ENCODE measurements around the gene SPOCK1. TPM values are rescaled to one million over a fixed set of nuclear protein-coding genes. Genes with fewer than 3 reads are reported as not detected.

SPOCK1 gene
- polyA plus RNA-seq, 1 experiment = 76.0 TPM

DNA sequence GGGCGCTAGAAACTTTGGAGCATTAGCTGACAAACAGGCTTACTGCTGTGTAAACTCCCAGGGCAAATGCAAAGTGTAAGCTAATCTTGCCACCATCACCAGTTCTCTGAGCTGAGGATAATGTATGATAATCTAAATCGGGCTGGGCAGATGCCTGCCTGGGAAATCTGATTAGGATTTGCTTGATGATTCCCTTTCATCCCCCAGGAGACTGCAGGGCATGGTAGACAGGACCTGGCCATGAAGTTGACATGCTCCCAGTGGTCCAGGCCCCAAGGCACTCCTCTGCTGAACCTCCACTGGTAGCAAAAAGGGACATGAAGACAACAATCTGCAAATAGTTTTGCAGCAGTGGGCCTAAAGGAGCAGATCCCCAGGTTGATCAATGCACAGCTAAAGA, 317.5 kb downstream of the SPOCK1 start:
- TF ChIP-seq, protein P1, sequence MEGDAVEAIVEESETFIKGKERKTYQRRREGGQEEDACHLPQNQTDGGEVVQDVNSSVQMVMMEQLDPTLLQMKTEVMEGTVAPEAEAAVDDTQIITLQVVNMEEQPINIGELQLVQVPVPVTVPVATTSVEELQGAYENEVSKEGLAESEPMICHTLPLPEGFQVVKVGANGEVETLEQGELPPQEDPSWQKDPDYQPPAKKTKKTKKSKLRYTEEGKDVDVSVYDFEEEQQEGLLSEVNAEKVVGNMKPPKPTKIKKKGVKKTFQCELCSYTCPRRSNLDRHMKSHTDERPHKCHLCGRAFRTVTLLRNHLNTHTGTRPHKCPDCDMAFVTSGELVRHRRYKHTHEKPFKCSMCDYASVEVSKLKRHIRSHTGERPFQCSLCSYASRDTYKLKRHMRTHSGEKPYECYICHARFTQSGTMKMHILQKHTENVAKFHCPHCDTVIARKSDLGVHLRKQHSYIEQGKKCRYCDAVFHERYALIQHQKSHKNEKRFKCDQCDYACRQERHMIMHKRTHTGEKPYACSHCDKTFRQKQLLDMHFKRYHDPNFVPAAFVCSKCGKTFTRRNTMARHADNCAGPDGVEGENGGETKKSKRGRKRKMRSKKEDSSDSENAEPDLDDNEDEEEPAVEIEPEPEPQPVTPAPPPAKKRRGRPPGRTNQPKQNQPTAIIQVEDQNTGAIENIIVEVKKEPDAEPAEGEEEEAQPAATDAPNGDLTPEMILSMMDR (IDR thresholded peaks at IDR 0.05; ENCODE audit: low read depth, low read length) = no peak
- peaks cover 6% of the 10 kb centered on the region for H3K27me3 ChIP-seq (ENCODE audit: control insufficient read depth, insufficient read depth, low read length)
- H3K9me3 ChIP-seq (ENCODE audit: control insufficient read depth, insufficient read depth, low read length) = no peaks in the 10 kb centered on the region
- CTCF ChIA-PET = interaction anchor here (1.3 kb wide), 1 partner anchor 139 kb away, joined by 5 read pairs; no protein-coding TSS in a partner anchor
- no peak overlapping the region for H3K4me3 ChIP-seq (ENCODE audit: low read depth, low read length)
- no peak overlapping the region for H3K27ac ChIP-seq (ENCODE audit: low read depth, low read length)
- POLR2A ChIA-PET = no interaction called here
- DNase-seq (ENCODE audit: low read depth, low spot score) = no peak

DNA sequence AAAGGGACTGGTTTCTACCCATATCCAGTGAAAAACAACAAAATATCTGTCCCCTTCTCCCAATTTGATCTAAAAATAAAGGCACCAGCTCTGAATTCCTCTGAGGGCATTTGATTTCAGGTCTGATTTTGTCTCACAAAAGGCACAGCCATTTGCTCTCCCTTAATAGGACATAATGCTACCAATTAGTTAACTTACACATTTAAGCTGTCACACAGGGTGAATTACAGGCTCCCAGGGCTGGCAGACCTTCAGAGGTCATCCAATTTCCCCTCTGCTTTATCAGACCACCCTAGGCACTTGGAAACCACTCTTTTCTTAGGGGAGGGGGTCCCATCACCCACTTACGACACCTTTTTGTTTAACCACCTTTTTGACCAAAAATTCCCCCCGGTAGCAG, 319.9 kb downstream of the SPOCK1 start:
- Histone ChIP-seq H3K4me3 (ENCODE audit: low read depth, low read length) (no peak overlapping the region), H3K27me3 (ENCODE audit: control insufficient read depth, insufficient read depth, low read length) (peaks cover 6% of the 10 kb centered on the region), H3K27ac (ENCODE audit: low read depth, low read length) (no peak overlapping the region), H3K9me3 (ENCODE audit: control insufficient read depth, insufficient read depth, low read length) (no peaks in the 10 kb centered on the region)
- ChIA-PET POLR2A (no interaction called here), CTCF (no interaction called here)
- TF ChIP-seq, protein P1 (IDR thresholded peaks at IDR 0.05; ENCODE audit: low read depth, low read length) = no peak
- DNase-seq (ENCODE audit: low read depth, low spot score) = no peak

DNA sequence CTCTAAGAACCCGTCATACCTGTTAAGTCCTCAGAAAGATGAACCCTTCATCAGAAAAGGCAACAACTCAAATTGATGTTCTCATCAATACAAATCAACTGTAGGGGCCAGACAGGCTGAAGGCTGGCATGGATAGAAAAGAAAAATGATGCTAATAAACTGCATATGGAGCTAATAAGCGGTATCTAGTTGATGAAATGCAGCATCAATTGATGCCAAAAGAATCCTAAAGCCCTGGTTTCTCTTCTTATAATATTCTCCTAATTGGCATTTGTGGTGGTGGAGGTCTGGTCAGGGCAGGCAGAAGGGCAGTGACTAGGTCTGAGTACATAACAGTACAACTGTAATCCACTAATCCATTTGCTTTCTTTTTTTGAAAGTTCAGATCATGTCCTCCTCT, 322.5 kb downstream of the SPOCK1 start:
- Histone ChIP-seq H3K4me3 (ENCODE audit: low read depth, low read length) (no peak overlapping the region), H3K9me3 (ENCODE audit: control insufficient read depth, insufficient read depth, low read length) (no peaks in the 10 kb centered on the region), H3K27ac (ENCODE audit: low read depth, low read length) (no peak overlapping the region), H3K27me3 (ENCODE audit: control insufficient read depth, insufficient read depth, low read length) (peaks cover 3% of the 10 kb centered on the region)
- TF ChIP-seq, protein P1 (IDR thresholded peaks at IDR 0.05; ENCODE audit: low read depth, low read length) = no peak
- DNase-seq (ENCODE audit: low read depth, low spot score) = no peak
- ChIA-PET CTCF (no interaction called here), POLR2A (no interaction called here)

DNA sequence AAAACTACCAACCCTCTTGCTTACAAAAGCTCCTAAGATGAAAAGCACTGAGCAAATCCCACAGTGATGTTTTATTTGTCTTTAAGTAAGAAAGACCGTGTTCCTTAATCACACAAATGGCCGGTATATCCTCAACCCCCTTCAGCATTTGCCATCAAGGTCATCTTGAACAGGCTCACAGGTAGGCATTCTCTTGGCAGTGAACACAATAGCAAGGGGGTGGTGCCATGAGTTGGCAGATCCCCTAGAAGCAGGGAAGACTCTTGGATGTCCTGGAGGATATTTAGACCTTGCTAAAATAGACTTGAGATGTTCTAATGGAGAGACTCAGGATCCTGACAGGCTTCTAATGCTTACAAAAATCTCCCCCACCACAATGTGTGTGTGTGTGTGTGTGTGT, 323.0 kb downstream of the SPOCK1 start:
- Histone ChIP-seq H3K4me3 (ENCODE audit: low read depth, low read length) (no peak overlapping the region), H3K27me3 (ENCODE audit: control insufficient read depth, insufficient read depth, low read length) (peaks cover 3% of the 10 kb centered on the region), H3K27ac (ENCODE audit: low read depth, low read length) (no peak overlapping the region), H3K9me3 (ENCODE audit: control insufficient read depth, insufficient read depth, low read length) (no peaks in the 10 kb centered on the region)
- no peak for DNase-seq (ENCODE audit: low read depth, low spot score)
- CTCF ChIA-PET = no interaction called here
- TF ChIP-seq, protein P1 (IDR thresholded peaks at IDR 0.05; ENCODE audit: low read depth, low read length) = no peak
- POLR2A ChIA-PET = no interaction called here

DNA sequence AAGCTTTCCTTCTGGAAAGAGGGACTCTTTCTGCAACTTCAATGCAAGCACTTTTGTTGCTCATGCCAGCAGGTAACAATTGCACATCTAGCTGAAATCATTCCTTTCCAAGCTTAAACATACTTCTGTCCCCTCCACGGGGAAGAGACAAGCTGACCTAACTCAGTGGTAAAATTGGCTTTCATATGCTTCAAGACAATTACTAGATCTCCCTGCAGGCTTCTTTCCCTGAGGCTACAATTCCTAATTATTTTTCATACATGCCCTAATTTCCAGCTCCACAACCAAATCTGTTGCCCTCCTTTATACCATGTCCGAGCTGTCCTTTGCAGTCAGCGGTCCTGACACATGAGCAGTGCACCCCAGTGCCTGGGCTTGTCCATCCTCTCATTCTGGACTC, 324.9 kb downstream of the SPOCK1 start:
- no peak for DNase-seq (ENCODE audit: low read depth, low spot score)
- CTCF ChIA-PET = interaction anchor here (1.1 kb wide), 1 partner anchor 171 kb away, joined by 3 read pairs; no protein-coding TSS in a partner anchor
- TF ChIP-seq, protein P1 (IDR thresholded peaks at IDR 0.05; ENCODE audit: low read depth, low read length) = no peak
- H3K27ac ChIP-seq (ENCODE audit: low read depth, low read length) = no peak overlapping the region
- H3K9me3 ChIP-seq (ENCODE audit: control insufficient read depth, insufficient read depth, low read length) = no peaks in the 10 kb centered on the region
- H3K27me3 ChIP-seq (ENCODE audit: control insufficient read depth, insufficient read depth, low read length) = peaks cover 3% of the 10 kb centered on the region
- POLR2A ChIA-PET = no interaction called here
- H3K4me3 ChIP-seq (ENCODE audit: low read depth, low read length) = no peak overlapping the region

Data from AG04450 (cell line).